ENCODE results near the gene SLC25A12.
"Not testable (repeated sequence)": the region's sequence is repeated elsewhere in the genome, so short reads cannot be mapped to it uniquely, and the experiment has no call there.

Gene SLC25A12

DNA sequence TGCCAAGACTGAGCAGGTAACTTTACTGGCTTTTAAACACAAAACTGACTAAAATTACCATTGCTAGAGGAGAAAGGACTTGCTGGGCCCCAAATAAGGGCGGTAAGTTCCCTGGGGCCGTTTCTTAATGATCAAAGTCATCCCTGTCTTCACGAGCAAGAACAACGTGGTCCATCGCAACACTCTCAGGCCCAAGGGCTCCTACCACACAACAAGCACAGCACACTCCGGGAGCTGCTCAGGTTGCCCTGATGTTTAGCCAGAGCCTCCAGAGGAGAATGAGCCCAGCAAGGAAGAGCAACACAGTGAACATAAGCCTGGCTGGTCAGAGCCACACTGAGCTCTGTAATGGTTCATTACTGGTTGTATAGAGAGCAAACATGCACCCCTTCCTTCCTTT is 104.1 kb downstream of the SLC25A12 start:
- no peak for DNase-seq (ENCODE audit: low read depth)

GRCh38 chr2:171788316-171788993 is 105.6 kb downstream of the SLC25A12 start:
- no peak for DNase-seq (ENCODE audit: low read depth)

DNA sequence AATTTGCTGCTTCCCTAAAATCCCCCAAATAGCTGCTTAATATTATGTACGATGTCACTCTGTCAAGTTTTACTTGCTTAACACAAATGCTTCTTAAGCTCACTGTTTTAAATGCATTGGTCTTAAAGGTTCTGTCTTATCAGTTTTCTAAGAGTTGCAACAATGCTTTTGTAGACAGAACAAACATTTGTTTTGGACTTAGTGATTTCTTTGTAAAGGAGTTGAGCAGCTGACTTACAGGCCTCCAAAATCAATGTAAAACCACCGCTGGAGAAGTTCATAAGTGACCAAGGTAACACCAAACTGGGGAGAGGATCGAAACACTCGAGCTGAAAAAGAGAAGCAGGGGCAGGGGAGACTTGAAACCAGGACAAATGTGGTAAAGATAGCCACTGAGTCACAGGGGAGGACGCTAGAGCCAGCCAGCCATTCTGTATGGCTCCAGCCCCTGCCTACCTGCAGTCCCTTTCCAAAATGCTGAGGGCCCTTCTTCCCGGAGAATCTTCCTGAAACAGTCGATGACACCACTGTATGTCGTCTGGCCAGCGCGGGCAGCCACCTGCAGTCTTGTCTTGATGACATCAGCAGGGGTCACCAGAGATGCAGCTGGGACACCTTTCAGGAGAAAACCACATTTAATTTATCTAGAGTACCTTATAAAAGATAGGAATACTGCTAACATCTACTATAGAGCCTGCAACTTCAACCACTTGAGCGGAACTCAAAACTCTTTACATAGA is 106.5 kb downstream of the SLC25A12 start:
- no peak for DNase-seq (ENCODE audit: low read depth)

DNA sequence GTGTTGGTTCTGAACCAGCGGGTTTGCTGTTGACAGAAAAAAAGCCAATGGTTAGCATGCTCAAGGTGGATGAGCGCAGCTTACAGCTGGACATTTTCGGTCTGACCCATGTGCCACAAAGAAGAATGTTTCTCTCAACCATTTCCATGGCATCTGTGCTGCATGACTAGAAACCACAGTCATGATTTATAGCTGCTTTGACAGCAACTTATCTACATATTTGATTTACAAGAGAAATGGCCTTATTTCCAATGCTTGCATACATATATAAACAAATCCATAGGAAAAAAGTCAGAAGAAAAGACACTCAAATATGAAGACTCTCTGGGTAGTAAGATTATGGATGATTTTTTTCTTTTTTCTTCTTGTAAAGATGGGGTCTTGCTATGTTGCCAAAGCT is 108.6 kb downstream of the SLC25A12 start:
- no peak for DNase-seq (ENCODE audit: low read depth)

DNA sequence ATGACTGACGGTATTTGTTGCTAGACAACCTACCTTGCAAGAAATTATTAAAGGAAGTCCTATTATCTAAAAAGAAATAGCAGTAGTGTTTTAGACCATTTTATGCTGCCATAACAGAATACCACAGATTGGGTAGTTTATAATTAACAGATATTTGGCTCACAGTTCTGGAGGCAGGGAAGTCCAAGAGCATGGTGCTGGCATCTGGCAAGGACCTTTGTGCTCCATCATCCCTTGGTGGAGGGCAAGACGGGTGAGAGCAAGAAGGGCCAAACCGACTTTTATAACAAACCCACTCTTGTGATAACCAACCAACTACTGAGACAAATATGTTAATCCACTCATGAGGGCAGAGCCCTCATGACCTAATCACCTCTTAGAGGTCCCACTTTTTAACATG is 115.5 kb downstream of the SLC25A12 start:
- no peak for DNase-seq (ENCODE audit: low read depth)

GRCh38 chr2:171774581-171774980 is 119.5 kb downstream of the SLC25A12 start:
- not testable (repeated sequence) for DNase-seq (ENCODE audit: low read depth)

GRCh38 chr2:171772373-171772772 is 121.7 kb downstream of the SLC25A12 start:
- no peak for DNase-seq (ENCODE audit: low read depth)

GRCh38 chr2:171771463-171771862 is 122.6 kb downstream of the SLC25A12 start:
- DNase-seq (ENCODE audit: low read depth): no peak

- DNase-seq (ENCODE audit: low read depth): peak; percentile 52
Measured at GRCh38 chr2:171763602-171764001, 130.4 kb downstream of the SLC25A12 start.

DNA sequence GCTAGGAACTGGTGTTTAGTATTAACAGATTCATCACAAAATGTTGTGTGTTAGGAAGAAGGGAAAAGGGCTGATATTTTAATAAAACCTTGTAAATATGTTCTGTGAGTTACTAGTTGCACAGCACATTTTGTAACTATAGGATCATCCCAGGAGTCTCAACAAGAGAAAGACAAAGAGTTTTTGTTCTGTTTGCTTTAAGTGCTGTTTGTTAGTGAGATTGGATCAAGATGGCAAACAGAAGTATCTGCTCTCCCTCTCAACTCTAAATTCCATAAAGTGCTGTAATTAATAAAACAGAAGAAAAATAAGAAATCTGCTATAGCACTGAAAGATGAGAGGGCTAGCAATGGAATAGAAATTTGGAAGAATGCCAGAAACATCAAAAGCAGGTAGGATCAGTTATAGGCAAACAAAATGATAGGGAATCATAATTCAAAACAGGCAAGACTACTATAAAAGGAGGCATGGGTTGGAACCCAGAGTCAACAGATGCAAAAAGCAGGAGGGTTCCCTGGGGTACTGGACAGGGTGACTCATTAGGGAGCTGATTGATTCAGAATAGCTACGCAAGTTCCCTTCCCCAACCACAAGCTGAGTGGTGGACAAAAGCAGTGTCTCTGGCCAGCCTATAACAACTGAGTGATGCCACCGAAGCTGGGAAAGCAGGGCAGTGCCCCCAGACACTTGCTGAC is 131.0 kb downstream of the SLC25A12 start:
- peak; percentile 82 for DNase-seq (ENCODE audit: low read depth)

DNA sequence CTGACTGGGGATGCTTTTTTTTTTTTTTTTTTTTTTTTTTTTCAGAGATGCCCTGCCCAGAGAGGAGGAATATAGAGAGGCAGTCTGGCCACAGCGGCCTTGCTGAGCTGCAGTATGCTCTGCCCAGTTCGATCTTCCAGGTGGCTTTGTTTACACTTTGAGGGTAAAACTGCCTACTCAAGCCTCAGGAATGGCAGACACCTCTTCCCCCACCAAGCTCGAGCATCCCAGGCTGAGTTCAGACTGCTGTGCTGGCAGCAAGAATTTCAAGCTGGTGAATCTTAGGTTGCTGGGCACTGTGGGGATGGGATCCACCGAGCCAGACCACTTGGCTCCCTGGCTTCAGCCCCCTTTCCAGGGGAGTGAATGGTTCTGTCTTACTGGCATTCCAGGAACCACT is 132.9 kb downstream of the SLC25A12 start:
- not testable (repeated sequence) for DNase-seq (ENCODE audit: low read depth)

GRCh38 chr2:171758762-171759161 is 135.3 kb downstream of the SLC25A12 start:
- not testable (repeated sequence) for DNase-seq (ENCODE audit: low read depth)

DNA sequence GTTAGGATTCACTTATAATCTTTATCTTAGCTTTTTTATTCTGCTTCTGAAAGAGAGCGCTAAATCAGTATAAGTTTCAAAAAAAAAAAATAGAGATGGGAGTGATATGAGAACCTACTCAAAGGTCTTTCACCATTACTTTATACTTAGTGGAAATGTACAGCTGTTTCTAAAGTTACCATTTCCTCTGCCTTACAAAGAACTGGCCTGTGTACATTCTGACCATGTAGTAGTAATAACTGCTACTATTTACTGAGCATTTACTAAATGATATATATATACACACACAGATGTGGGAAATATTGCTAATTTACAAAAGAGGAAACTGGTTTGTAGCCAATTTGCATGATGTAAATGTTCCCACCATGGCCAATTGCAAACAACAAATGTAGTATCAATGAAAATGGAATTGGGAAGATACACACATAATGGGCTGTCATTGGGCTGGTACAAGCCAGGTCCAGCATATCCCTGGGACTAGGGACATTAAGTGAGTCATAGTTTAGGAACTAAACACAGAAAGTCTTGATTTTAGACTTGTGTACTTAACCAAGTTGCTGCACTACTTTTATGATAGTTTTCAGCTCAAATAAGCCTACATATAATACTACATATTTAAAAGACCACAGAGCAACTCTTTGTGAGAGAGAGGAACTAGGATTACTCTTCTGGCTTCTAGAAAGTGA is 139.6 kb downstream of the SLC25A12 start:
- DNase-seq (ENCODE audit: low read depth): peak; percentile 34

DNA sequence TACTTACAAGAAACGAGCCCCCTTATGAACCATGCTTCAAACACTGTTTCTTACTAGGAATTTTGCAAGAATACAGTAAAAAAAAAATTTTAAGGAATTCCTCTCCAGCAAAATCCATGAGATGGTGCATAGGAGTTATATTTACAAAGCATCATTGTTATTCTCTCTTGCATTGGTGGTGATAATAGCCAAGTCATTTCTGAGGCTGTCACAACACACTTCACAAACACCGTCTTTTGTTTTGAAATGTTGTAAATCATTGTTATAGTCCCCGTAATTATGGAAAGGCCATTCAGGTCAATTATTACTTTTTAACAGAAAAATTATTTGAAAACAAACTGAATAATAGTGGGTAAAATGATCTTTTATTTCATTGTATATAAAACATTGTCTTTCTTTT is 146.7 kb downstream of the SLC25A12 start:
- DNase-seq (ENCODE audit: low read depth): no peak

DNA sequence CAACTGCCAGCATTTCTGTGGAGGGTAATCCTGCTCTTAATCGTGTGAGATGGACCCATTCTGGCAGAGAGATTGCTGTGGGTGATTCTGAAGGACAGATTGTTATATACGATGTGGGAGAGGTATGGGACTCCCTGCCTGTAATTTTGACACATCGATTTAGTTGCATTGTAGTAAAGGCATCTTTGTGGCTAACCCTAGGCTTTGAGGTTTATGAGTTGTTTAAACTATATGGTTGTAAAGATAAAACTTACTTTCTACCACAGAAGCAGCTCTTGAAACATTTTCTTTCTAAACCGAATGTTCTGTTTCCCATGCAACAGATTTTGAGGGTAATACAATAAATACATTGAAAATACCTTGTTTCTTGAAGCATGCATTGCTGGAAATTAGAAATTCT is 148.2 kb downstream of the SLC25A12 start:
- DNase-seq (ENCODE audit: low read depth): no peak

- DNase-seq (ENCODE audit: low read depth): no peak
Measured at GRCh38 chr2:171745141-171745540, 148.9 kb downstream of the SLC25A12 start.

GRCh38 chr2:171742760-171743159 is 151.3 kb downstream of the SLC25A12 start:
- DNase-seq (ENCODE audit: low read depth): no peak

DNA sequence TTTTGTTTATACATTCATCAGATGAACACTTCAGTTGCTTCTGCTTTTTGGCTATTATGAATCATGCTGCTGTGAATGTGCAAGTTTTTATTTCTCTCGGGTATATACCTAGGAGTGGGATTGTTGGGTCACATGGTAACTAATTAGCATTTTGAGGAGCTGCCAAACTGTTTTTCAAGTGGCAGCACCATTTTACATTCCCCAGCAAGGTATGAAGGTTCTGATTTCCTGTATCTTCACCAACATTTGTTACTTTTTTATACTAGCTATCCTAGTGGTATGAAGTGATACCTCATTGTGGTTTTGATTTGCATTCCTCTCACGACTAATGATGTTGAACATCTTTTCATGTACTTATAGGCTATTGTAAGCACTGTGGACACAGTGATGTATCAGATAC is 152.9 kb downstream of the SLC25A12 start:
- peak; percentile 42 for DNase-seq (ENCODE audit: low read depth)

GRCh38 chr2:171735991-171736710 is 157.9 kb downstream of the SLC25A12 start:
- no peak for DNase-seq (ENCODE audit: low read depth)
